Lower leg skin (tissue), 4 donors: ENCODE results near the gene GPR82. TPM values are rescaled to one million over a fixed set of nuclear protein-coding genes. Genes with fewer than 3 reads are reported as not detected.

Experiments used
- DNase-seq, 2 donors: peaks; one replicate each; pipeline ENCODE4 v3.0.0-alpha.2; 2019; ENCODE audit warnings: low spot score in 2 of 2
- H3K4me3 ChIP-seq: fragments of 200-600 bp; sonication (generic); 2 replicates; pipeline ENCODE4 v1.5.1; 2017; ENCODE audit warnings: mild to moderate bottlenecking, low read depth; ENCODE audit not compliant: poor library complexity, severe bottlenecking
- POLR2A ChIP-seq, 2 donors: fragments of 450-650 bp; IDR thresholded peaks; one replicate each; pipeline ENCODE4 v1.6.1; 2016 to 2017; ENCODE audit warnings: antibody characterized with exemption in 2 of 2, mild to moderate bottlenecking in 1 of 2, moderate library complexity in 1 of 2
- WGBS, 2 donors: methylation state at CpG; one replicate each; pipeline ENCODE4 v1.1.5; 2018; 5-methylcytosine and 5-hydroxymethylcytosine counted together
- intact Hi-C: fragments of 100-400 bp; cut with DNase I; formaldehyde crosslinking; loops from one replicate; pipeline ENCODE4 v1.15.0; 2023; ENCODE audit warnings: low total_unique reads
- total RNA-seq, 4 donors: library from RNA; depleted of rRNA; stranded (reverse); fragments of >200 nt; gene quantifications; one replicate each; pipeline ENCODE4 v1.1.0, GENCODE V29; 2016
- TF ChIP-seq, protein P1 (sequence below), 3 donors: fragments of 450-650 bp; IDR thresholded peaks; one replicate each; pipeline ENCODE4 v1.5.1; 2016; ENCODE audit warnings: antibody characterized with exemption in 3 of 3, mild to moderate bottlenecking in 3 of 3, moderate library complexity in 2 of 3

Gene GPR82
- total RNA-seq, 4 donors from 2014 or later: 0.29 to 0.61 TPM; not detected in 2

DNA sequence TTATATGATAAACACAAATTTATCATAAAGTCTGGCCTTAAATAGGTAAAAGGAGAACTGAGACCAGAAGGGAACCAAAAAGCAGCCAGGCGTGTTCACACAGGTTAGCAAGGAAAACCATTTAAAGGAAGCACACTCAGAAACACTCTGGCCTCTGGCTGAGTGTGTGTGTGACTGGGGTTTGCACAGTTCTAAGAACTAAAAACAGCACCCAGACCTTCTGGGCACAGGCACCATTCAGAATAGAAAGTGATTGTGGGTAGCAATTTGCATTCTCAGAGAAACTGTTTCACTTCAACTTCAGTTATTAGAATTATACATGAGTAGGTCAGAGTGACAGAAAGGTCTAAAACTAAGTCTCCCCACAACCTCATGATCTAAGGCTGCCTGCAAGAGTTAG is 10.0 kb downstream of the GPR82 start:
- TF ChIP-seq POLR2A (IDR thresholded peaks at IDR 0.05): no peak
- TF ChIP-seq, protein P1, sequence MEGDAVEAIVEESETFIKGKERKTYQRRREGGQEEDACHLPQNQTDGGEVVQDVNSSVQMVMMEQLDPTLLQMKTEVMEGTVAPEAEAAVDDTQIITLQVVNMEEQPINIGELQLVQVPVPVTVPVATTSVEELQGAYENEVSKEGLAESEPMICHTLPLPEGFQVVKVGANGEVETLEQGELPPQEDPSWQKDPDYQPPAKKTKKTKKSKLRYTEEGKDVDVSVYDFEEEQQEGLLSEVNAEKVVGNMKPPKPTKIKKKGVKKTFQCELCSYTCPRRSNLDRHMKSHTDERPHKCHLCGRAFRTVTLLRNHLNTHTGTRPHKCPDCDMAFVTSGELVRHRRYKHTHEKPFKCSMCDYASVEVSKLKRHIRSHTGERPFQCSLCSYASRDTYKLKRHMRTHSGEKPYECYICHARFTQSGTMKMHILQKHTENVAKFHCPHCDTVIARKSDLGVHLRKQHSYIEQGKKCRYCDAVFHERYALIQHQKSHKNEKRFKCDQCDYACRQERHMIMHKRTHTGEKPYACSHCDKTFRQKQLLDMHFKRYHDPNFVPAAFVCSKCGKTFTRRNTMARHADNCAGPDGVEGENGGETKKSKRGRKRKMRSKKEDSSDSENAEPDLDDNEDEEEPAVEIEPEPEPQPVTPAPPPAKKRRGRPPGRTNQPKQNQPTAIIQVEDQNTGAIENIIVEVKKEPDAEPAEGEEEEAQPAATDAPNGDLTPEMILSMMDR (IDR thresholded peaks at IDR 0.05): no peak
- H3K4me3 ChIP-seq: no peak overlapping the region
- intact Hi-C loops: no loop called here
- no peak for DNase-seq
- 71 to 100% methylated on average over 1 of the region's 1 CpG for WGBS, 2 donors

- 8 to 17% methylated on average over 1 of the region's 1 CpG for WGBS, 2 donors
- intact Hi-C loops: no loop called here
- no peak for DNase-seq
- no peak overlapping the region for H3K4me3 ChIP-seq
- TF ChIP-seq, protein P1 (IDR thresholded peaks at IDR 0.05): no peak
- TF ChIP-seq POLR2A (IDR thresholded peaks at IDR 0.05): no peak
Measured at GRCh38 chrX:41734530-41734929, 10.5 kb downstream of the GPR82 start.

- 69 to 89% methylated on average over 7 of the region's 7 CpGs for WGBS, 2 donors
- intact Hi-C loops: no loop called here
- no peak for DNase-seq
- TF ChIP-seq, protein P1 (IDR thresholded peaks at IDR 0.05): no peak
- no peak for TF ChIP-seq POLR2A (IDR thresholded peaks at IDR 0.05)
- no peak overlapping the region for H3K4me3 ChIP-seq
Measured at GRCh38 chrX:41737065-41737464, 13.1 kb downstream of the GPR82 start.

- H3K4me3 ChIP-seq: no peak overlapping the region
- DNase-seq: no peak
- WGBS, 2 donors: 78 to 100% methylated on average over 1 of the region's 1 CpG
- TF ChIP-seq, protein P1 (IDR thresholded peaks at IDR 0.05): no peak
- no peak for TF ChIP-seq POLR2A (IDR thresholded peaks at IDR 0.05)
- intact Hi-C loops: no loop called here
Measured at GRCh38 chrX:41739871-41740270, 15.9 kb downstream of the GPR82 start.

GRCh38 chrX:41750716-41751115 is 26.7 kb downstream of the GPR82 start:
- TF ChIP-seq POLR2A (IDR thresholded peaks at IDR 0.05): no peak
- TF ChIP-seq, protein P1 (IDR thresholded peaks at IDR 0.05): no peak
- WGBS, 2 donors: 61 to 84% methylated on average over 3 of the region's 3 CpGs
- no peak overlapping the region for H3K4me3 ChIP-seq
- intact Hi-C loops: no loop called here
- DNase-seq: no peak

DNA sequence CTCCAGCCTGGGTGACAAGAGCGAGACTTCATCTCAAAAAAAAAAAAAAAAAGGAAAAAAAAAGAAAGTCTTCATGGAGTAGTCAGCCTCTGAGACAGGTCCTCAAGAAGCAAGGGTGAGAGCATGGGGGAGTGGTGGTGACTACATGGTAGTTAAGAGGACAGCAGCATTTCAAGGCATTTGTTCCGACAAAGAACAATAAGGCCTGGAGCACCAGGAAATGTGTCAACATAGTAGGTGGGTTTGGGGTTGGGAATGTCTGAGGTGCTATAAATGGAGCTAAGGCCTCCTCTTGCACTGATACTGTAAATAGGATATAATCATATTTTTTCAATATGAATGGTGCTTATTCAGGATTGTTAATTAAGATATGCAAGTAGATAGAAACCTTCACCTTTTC is 34.4 kb downstream of the GPR82 start:
- no peak overlapping the region for H3K4me3 ChIP-seq
- intact Hi-C loops: no loop called here
- WGBS, 2 donors: 88 to 90% methylated on average over 2 of the region's 2 CpGs
- TF ChIP-seq POLR2A (IDR thresholded peaks at IDR 0.05): no peak
- TF ChIP-seq, protein P1 (IDR thresholded peaks at IDR 0.05): no peak
- no peak for DNase-seq
